ENCODE data around the gene RFX7.

RFX7 gene

GRCh38 chr15:56124391-56124790, 119.3 kb downstream of the RFX7 start:
- no peak for FAIRE-seq

- FAIRE-seq, result no peak
These were observed 137.8 kb downstream of the RFX7 start for GRCh38 chr15:56105855-56106254.

GRCh38 chr15:56102441-56102840, 141.2 kb downstream of the RFX7 start:
- no peak for FAIRE-seq

GRCh38 chr15:56099311-56099710, 144.4 kb downstream of the RFX7 start:
- no peak for FAIRE-seq

GRCh38 chr15:56098195-56098863, 145.3 kb downstream of the RFX7 start:
- no peak for FAIRE-seq

- no peak for FAIRE-seq
These were observed 148.3 kb downstream of the RFX7 start for GRCh38 chr15:56095406-56095805.

GRCh38 chr15:56094171-56094570, 149.5 kb downstream of the RFX7 start:
- FAIRE-seq, result no peak

GRCh38 chr15:56088389-56088788, 155.3 kb downstream of the RFX7 start:
- FAIRE-seq, result no peak

- no peak for FAIRE-seq
These were observed 157.1 kb downstream of the RFX7 start for GRCh38 chr15:56086566-56086965.

- FAIRE-seq, result no peak
These were observed 161.4 kb downstream of the RFX7 start for GRCh38 chr15:56082263-56082761.

- no peak for FAIRE-seq
These were observed 166.6 kb downstream of the RFX7 start for GRCh38 chr15:56077081-56077480.

- FAIRE-seq, result no peak
These were observed 167.0 kb downstream of the RFX7 start for GRCh38 chr15:56076640-56077039.

GRCh38 chr15:56074481-56075265, 169.0 kb downstream of the RFX7 start:
- no peak for FAIRE-seq

GRCh38 chr15:56064152-56064551, 179.5 kb downstream of the RFX7 start:
- FAIRE-seq, result no peak

GRCh38 chr15:56059716-56060115, 184.0 kb downstream of the RFX7 start:
- FAIRE-seq, result no peak

GRCh38 chr15:56058986-56059385, 184.7 kb downstream of the RFX7 start:
- no peak for FAIRE-seq

- no peak for FAIRE-seq
These were observed 187.1 kb downstream of the RFX7 start for GRCh38 chr15:56056626-56057025.

GRCh38 chr15:56053046-56053400, 190.7 kb downstream of the RFX7 start:
- no peak for FAIRE-seq

- peak; percentile 90 for FAIRE-seq
These were observed 191.2 kb downstream of the RFX7 start for GRCh38 chr15:56052395-56053045.

GRCh38 chr15:56051676-56052075, 192.0 kb downstream of the RFX7 start:
- no peak for FAIRE-seq

- FAIRE-seq, result no peak
These were observed 194.1 kb downstream of the RFX7 start for GRCh38 chr15:56049577-56049976.

GRCh38 chr15:56047354-56047753, 196.3 kb downstream of the RFX7 start:
- no peak for FAIRE-seq

- FAIRE-seq, result no peak
These were observed 198.5 kb downstream of the RFX7 start for GRCh38 chr15:56045068-56045748.

Data from endometrium (tissue), 2 donors.